ENCODE measurements around the gene DCAF8L2. TPM values are rescaled to one million over a fixed set of nuclear protein-coding genes. Genes with fewer than 3 reads are reported as not detected.

Gene DCAF8L2
- total RNA-seq, 1 experiment from 2014 or later = not detected

GRCh38 chrX:27591938-27592337 lies 1.8 kb downstream of the DCAF8L2 start:
- Histone ChIP-seq H3K9me2 (replicated peaks; ENCODE audit: insufficient read depth, low read length) (no peaks in the 10 kb centered on the region), H3K27me3 (ENCODE audit: low read length) (no peaks in the 10 kb centered on the region), H3K36me3 (ENCODE audit: insufficient read depth, low read length) (no peaks in the 10 kb centered on the region), H2AFZ (ENCODE audit: low read length) (no peak overlapping the region), H3K9ac (ENCODE audit: low read length) (no peak overlapping the region), H3K4me1 (ENCODE audit: low read length) (no peaks in the 10 kb centered on the region), H3K9me3 (ENCODE audit: low read length) (peaks cover 17% of the 10 kb centered on the region), H3K4me3 (ENCODE audit: low read length) (no peak overlapping the region), H3K27ac (ENCODE audit: low read length) (no peak overlapping the region), H3K79me2 (ENCODE audit: low read length) (no peaks in the 10 kb centered on the region), H3K4me2 (ENCODE audit: low read depth, low read length, poor library complexity, severe bottlenecking) (no peak overlapping the region), H4K20me1 (ENCODE audit: insufficient read depth, low read depth, low read length) (no peaks in the 10 kb centered on the region)
- no peak for DNase-seq

- Histone ChIP-seq H3K9me2 (replicated peaks; ENCODE audit: insufficient read depth, low read length) (no peaks in the 10 kb centered on the region), H3K4me3 (ENCODE audit: low read length) (no peak overlapping the region), H3K9ac (ENCODE audit: low read length) (no peak overlapping the region), H3K36me3 (ENCODE audit: insufficient read depth, low read length) (no peaks in the 10 kb centered on the region), H2AFZ (ENCODE audit: low read length) (no peak overlapping the region), H3K79me2 (ENCODE audit: low read length) (no peaks in the 10 kb centered on the region), H3K4me1 (ENCODE audit: low read length) (no peaks in the 10 kb centered on the region), H3K4me2 (ENCODE audit: low read depth, low read length, poor library complexity, severe bottlenecking) (no peak overlapping the region), H3K9me3 (ENCODE audit: low read length) (peaks cover 14% of the 10 kb centered on the region), H3K27me3 (ENCODE audit: low read length) (no peaks in the 10 kb centered on the region), H4K20me1 (ENCODE audit: insufficient read depth, low read depth, low read length) (no peaks in the 10 kb centered on the region), H3K27ac (ENCODE audit: low read length) (no peak overlapping the region)
- DNase-seq = no peak
These were observed 7.4 kb downstream of the DCAF8L2 start for GRCh38 chrX:27597508-27597907.

- peaks cover 11% of the 10 kb centered on the region for H3K9me3 ChIP-seq (ENCODE audit: low read length)
- no peak overlapping the region for H3K4me3 ChIP-seq (ENCODE audit: low read length)
- no peak overlapping the region for H2AFZ ChIP-seq (ENCODE audit: low read length)
- no peaks in the 10 kb centered on the region for H3K79me2 ChIP-seq (ENCODE audit: low read length)
- H3K9ac ChIP-seq (ENCODE audit: low read length) = no peak overlapping the region
- H3K36me3 ChIP-seq (ENCODE audit: insufficient read depth, low read length) = no peaks in the 10 kb centered on the region
- H3K27me3 ChIP-seq (ENCODE audit: low read length) = no peaks in the 10 kb centered on the region
- no peak overlapping the region for H3K27ac ChIP-seq (ENCODE audit: low read length)
- H3K4me2 ChIP-seq (ENCODE audit: low read depth, low read length, poor library complexity, severe bottlenecking) = no peak overlapping the region
- DNase-seq = no peak
- no peaks in the 10 kb centered on the region for H4K20me1 ChIP-seq (ENCODE audit: insufficient read depth, low read depth, low read length)
- no peaks in the 10 kb centered on the region for H3K4me1 ChIP-seq (ENCODE audit: low read length)
- H3K9me2 ChIP-seq (replicated peaks; ENCODE audit: insufficient read depth, low read length) = no peaks in the 10 kb centered on the region
These were observed 8.2 kb downstream of the DCAF8L2 start for GRCh38 chrX:27598312-27598711.

DNA sequence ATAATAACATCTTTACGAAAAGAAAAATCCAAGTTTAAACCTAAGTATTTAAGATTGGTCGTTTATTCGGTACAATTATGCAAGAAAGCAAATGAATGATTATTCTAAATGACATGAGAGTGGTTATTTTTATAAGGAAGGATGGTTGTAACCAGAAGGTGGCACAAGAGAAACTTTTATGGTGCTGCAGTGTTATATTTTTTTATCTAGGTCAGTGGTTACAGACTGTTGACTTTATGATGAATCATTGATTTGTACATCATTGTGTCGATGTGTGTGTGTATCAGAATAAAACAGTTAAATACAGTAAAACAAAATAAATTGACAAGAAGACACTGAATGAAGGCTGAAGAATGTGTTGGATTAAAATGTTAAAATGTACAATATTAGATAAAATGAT lies 9.8 kb downstream of the DCAF8L2 start:
- Histone ChIP-seq H3K27me3 (ENCODE audit: low read length) (no peaks in the 10 kb centered on the region), H3K9ac (ENCODE audit: low read length) (no peak overlapping the region), H3K36me3 (ENCODE audit: insufficient read depth, low read length) (no peaks in the 10 kb centered on the region), H3K4me2 (ENCODE audit: low read depth, low read length, poor library complexity, severe bottlenecking) (no peak overlapping the region), H4K20me1 (ENCODE audit: insufficient read depth, low read depth, low read length) (no peaks in the 10 kb centered on the region), H3K4me1 (ENCODE audit: low read length) (no peaks in the 10 kb centered on the region), H3K9me2 (replicated peaks; ENCODE audit: insufficient read depth, low read length) (no peaks in the 10 kb centered on the region), H3K9me3 (ENCODE audit: low read length) (peaks cover 13% of the 10 kb centered on the region; the same call in 1 of the 2 replicates), H2AFZ (ENCODE audit: low read length) (no peak overlapping the region), H3K4me3 (ENCODE audit: low read length) (no peak overlapping the region), H3K27ac (ENCODE audit: low read length) (no peak overlapping the region), H3K79me2 (ENCODE audit: low read length) (no peaks in the 10 kb centered on the region)
- DNase-seq = no peak

DNA sequence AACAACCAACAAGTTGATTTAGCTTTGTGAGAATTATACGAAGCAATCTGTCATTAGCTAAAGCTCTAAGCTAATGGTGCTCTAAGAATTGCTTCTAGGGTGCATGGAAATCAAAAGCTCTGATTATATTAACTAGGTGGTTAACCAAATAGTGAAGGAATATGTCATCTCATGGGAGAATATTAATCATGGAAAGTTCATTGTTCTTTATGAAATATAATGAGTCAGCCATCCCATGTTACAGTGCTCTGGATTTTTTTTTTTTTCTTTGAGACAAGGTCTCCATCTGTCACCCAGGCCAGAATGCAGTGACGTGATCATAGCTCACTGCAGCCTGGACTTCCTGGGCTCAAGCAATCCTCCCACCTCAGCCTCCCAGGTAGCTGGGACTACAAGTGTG lies 10.5 kb downstream of the DCAF8L2 start:
- H3K27me3 ChIP-seq (ENCODE audit: low read length) = no peaks in the 10 kb centered on the region
- peaks cover 9% of the 10 kb centered on the region; the same call in 1 of the 2 replicates for H3K9me3 ChIP-seq (ENCODE audit: low read length)
- H3K4me1 ChIP-seq (ENCODE audit: low read length) = no peaks in the 10 kb centered on the region
- H3K79me2 ChIP-seq (ENCODE audit: low read length) = no peaks in the 10 kb centered on the region
- H2AFZ ChIP-seq (ENCODE audit: low read length) = no peak overlapping the region
- no peaks in the 10 kb centered on the region for H3K9me2 ChIP-seq (replicated peaks; ENCODE audit: insufficient read depth, low read length)
- H3K36me3 ChIP-seq (ENCODE audit: insufficient read depth, low read length) = no peaks in the 10 kb centered on the region
- H4K20me1 ChIP-seq (ENCODE audit: insufficient read depth, low read depth, low read length) = no peaks in the 10 kb centered on the region
- no peak overlapping the region for H3K27ac ChIP-seq (ENCODE audit: low read length)
- no peak overlapping the region for H3K9ac ChIP-seq (ENCODE audit: low read length)
- no peak overlapping the region for H3K4me3 ChIP-seq (ENCODE audit: low read length)
- H3K4me2 ChIP-seq (ENCODE audit: low read depth, low read length, poor library complexity, severe bottlenecking) = no peak overlapping the region
- DNase-seq = no peak

GRCh38 chrX:27608671-27609070 lies 18.5 kb downstream of the DCAF8L2 start:
- H3K27ac ChIP-seq (ENCODE audit: low read length) = no peak overlapping the region
- no peak for DNase-seq
- peaks cover 12% of the 10 kb centered on the region; the same call in 1 of the 2 replicates for H3K9me3 ChIP-seq (ENCODE audit: low read length)

DNA sequence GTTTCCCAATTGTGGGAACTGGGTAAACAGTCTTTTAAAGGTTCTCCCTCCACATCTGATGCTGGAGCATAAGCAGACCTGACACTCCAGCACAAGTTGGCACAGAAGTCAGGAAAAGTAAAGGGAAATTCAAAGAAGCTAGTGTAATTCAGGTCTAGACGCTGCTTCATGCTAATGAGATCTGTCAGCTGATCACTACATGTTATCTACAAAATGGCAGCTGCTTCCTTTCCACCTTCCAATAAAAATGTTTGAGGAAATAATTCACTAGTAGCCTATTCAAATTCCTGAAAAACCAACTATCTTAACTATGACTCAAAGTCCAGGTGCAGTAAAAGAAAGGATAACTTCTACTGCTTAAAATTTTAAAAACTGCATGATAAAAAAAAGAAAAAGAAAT lies 29.3 kb downstream of the DCAF8L2 start:
- H3K9ac ChIP-seq (ENCODE audit: low read length) = no peak overlapping the region
- H3K4me3 ChIP-seq (ENCODE audit: low read length) = no peak overlapping the region
- H3K9me2 ChIP-seq (replicated peaks; ENCODE audit: insufficient read depth, low read length) = no peaks in the 10 kb centered on the region
- H3K36me3 ChIP-seq (ENCODE audit: insufficient read depth, low read length) = no peaks in the 10 kb centered on the region
- peaks cover 25% of the 10 kb centered on the region for H3K9me3 ChIP-seq (ENCODE audit: low read length)
- H3K27me3 ChIP-seq (ENCODE audit: low read length) = no peaks in the 10 kb centered on the region
- H4K20me1 ChIP-seq (ENCODE audit: insufficient read depth, low read depth, low read length) = no peaks in the 10 kb centered on the region
- H3K4me2 ChIP-seq (ENCODE audit: low read depth, low read length, poor library complexity, severe bottlenecking) = no peak overlapping the region
- no peak for DNase-seq
- no peak overlapping the region for H2AFZ ChIP-seq (ENCODE audit: low read length)
- no peak overlapping the region for H3K27ac ChIP-seq (ENCODE audit: low read length)
- no peaks in the 10 kb centered on the region for H3K4me1 ChIP-seq (ENCODE audit: low read length)
- no peaks in the 10 kb centered on the region for H3K79me2 ChIP-seq (ENCODE audit: low read length)

More at GRCh38 chrX:27608671-27609070, 18.5 kb downstream of the DCAF8L2 start:
- Histone ChIP-seq H3K4me3 (ENCODE audit: low read length) (no peak overlapping the region), H3K4me1 (ENCODE audit: low read length) (no peaks in the 10 kb centered on the region), H4K20me1 (ENCODE audit: insufficient read depth, low read depth, low read length) (no peaks in the 10 kb centered on the region), H3K9me2 (replicated peaks; ENCODE audit: insufficient read depth, low read length) (no peaks in the 10 kb centered on the region), H3K9ac (ENCODE audit: low read length) (no peak overlapping the region), H3K79me2 (ENCODE audit: low read length) (no peaks in the 10 kb centered on the region), H3K36me3 (ENCODE audit: insufficient read depth, low read length) (no peaks in the 10 kb centered on the region), H3K27me3 (ENCODE audit: low read length) (no peaks in the 10 kb centered on the region), H3K4me2 (ENCODE audit: low read depth, low read length, poor library complexity, severe bottlenecking) (no peak overlapping the region), H2AFZ (ENCODE audit: low read length) (no peak overlapping the region)

GRCh38 chrX:27619975-27620374 lies 29.8 kb downstream of the DCAF8L2 start:
- Histone ChIP-seq H3K9me2 (replicated peaks; ENCODE audit: insufficient read depth, low read length) (no peaks in the 10 kb centered on the region), H2AFZ (ENCODE audit: low read length) (no peak overlapping the region), H3K9me3 (ENCODE audit: low read length) (peaks cover 24% of the 10 kb centered on the region), H3K79me2 (ENCODE audit: low read length) (no peaks in the 10 kb centered on the region), H3K4me3 (ENCODE audit: low read length) (no peak overlapping the region), H3K27me3 (ENCODE audit: low read length) (no peaks in the 10 kb centered on the region), H3K9ac (ENCODE audit: low read length) (no peak overlapping the region), H3K27ac (ENCODE audit: low read length) (no peak overlapping the region), H3K4me1 (ENCODE audit: low read length) (no peaks in the 10 kb centered on the region), H3K36me3 (ENCODE audit: insufficient read depth, low read length) (no peaks in the 10 kb centered on the region), H3K4me2 (ENCODE audit: low read depth, low read length, poor library complexity, severe bottlenecking) (no peak overlapping the region), H4K20me1 (ENCODE audit: insufficient read depth, low read depth, low read length) (no peaks in the 10 kb centered on the region)
- DNase-seq = peak; percentile 61

GRCh38 chrX:27622883-27623282 lies 32.7 kb downstream of the DCAF8L2 start:
- Histone ChIP-seq H4K20me1 (ENCODE audit: insufficient read depth, low read depth, low read length) (no peaks in the 10 kb centered on the region), H3K4me1 (ENCODE audit: low read length) (no peaks in the 10 kb centered on the region), H3K9ac (ENCODE audit: low read length) (no peak overlapping the region), H3K27me3 (ENCODE audit: low read length) (no peaks in the 10 kb centered on the region), H3K27ac (ENCODE audit: low read length) (no peak overlapping the region), H3K36me3 (ENCODE audit: insufficient read depth, low read length) (no peaks in the 10 kb centered on the region), H3K9me2 (replicated peaks; ENCODE audit: insufficient read depth, low read length) (no peaks in the 10 kb centered on the region), H3K4me2 (ENCODE audit: low read depth, low read length, poor library complexity, severe bottlenecking) (no peak overlapping the region), H3K79me2 (ENCODE audit: low read length) (no peaks in the 10 kb centered on the region), H3K9me3 (ENCODE audit: low read length) (peaks cover 29% of the 10 kb centered on the region), H3K4me3 (ENCODE audit: low read length) (no peak overlapping the region), H2AFZ (ENCODE audit: low read length) (no peak overlapping the region)
- DNase-seq = no peak
